ENCODE measurements around the gene F3.

The F3 gene

DNA sequence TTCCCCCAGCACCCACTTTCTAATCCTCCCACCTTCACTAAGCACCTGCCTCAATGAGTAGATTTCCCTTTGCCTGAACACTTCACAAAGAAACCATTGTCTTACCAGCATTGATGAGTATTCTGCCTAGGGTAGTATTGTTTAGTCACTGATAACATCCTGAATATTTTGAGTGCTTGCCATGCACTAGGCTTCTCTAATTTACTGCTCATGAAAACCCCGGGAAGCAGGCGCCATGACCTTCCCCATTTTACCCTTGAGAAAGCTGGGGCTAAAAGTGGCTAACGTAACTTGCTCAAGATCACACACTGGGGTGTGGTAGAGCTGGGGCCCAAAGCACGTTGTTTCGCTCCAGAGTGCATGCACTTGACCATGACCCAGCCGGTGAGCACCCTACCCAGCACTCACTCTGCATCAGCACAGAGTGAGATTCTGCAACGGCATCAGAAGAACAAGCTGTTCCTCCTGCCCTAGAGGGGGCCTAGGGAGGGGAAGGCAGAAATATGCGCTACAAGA is 10.6 kb upstream of the F3 start:
- no peak for DNase-seq (ENCODE audit: low spot score)

- DNase-seq (ENCODE audit: low spot score), result no peak
Measured at GRCh38 chr1:94551449-94551848, 9.9 kb upstream of the F3 start.

DNA sequence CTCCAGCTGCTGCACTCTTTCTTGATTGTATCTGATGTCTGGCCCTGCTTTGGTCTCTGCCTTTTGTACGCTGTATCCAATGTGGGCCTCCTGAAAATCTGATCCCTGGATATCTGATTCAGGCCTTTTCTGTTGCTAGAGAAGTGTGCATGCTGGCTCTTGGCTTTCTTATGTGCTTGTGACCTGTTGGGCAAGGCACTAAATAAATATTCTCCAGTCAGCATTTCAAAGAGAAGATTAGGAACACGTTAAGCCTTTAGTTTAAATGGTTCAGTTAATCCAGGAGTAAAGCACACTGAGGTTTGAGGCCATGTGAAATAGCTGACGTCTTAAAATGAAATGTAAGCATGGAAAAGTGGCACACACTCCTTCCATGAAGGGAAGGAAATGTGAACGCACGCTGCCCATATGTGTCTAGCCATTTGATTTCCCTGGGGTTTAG is 9.3 kb upstream of the F3 start:
- DNase-seq (ENCODE audit: low spot score), result no peak

- DNase-seq (ENCODE audit: low spot score), result no peak
Measured at GRCh38 chr1:94550396-94550795, 8.8 kb upstream of the F3 start.

DNA sequence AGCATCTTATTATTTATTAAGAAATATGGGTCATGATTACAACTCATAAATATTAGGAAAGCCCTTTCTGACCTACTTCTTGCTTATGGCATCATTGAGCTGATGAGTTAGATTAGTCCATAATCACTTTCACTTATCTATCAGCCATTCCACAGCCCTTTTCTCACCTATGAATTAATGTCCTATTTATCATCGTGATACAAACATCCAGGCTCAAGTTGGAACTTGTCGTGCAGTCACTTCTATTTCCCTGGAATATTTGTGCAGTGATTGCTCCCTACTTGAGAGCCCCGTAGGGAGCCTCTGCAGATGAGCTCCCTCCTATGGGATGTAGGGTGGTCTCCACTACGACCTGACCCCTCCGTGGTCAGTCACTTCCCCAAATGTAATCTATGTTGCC is 8.1 kb upstream of the F3 start:
- no peak for DNase-seq (ENCODE audit: low spot score)

DNA sequence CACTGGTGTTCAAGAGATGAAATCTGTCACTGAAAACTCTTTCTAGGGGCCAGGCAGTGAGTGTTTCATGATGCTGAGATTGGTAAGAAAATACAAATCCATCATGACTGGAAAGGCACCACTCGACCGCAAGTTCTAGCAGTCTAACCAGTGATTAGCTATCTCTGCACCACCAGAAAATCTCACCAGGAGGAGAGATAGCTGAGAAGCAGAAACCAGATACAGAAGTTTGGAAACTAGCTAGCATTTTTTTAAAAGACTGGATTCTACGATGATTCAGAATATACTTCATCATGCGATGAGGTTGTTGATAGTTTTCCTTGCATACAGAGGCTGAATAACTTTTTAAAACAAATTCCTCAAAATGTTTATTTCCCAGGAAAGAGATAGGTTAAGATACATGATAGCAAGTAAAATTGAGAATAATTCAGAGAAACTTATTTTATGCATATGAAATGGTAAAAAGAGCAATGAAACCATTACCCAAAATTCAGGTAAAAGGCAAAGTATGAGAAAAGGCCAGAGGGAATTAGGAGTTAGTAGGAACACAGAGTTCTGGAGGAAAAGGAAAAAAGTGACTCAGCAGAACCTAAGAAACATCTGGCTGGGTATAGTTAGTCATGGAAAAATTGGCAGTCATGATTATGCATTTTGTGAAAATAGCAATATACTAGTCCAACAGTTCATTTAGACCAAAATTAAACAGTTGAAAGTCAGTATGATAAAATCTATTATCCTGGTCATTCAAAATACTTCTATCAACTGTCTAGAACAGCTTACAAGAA is 3.3 kb upstream of the F3 start:
- no peak for DNase-seq (ENCODE audit: low spot score)

GRCh38 chr1:94543893-94544635 is 2.5 kb upstream of the F3 start:
- DNase-seq (ENCODE audit: low spot score), result no peak

GRCh38 chr1:94543001-94543400 is 1.4 kb upstream of the F3 start:
- DNase-seq (ENCODE audit: low spot score), result no peak

- no peak for DNase-seq (ENCODE audit: low spot score)
Measured at GRCh38 chr1:94542088-94542870, 720 bp upstream of the F3 start.

DNA sequence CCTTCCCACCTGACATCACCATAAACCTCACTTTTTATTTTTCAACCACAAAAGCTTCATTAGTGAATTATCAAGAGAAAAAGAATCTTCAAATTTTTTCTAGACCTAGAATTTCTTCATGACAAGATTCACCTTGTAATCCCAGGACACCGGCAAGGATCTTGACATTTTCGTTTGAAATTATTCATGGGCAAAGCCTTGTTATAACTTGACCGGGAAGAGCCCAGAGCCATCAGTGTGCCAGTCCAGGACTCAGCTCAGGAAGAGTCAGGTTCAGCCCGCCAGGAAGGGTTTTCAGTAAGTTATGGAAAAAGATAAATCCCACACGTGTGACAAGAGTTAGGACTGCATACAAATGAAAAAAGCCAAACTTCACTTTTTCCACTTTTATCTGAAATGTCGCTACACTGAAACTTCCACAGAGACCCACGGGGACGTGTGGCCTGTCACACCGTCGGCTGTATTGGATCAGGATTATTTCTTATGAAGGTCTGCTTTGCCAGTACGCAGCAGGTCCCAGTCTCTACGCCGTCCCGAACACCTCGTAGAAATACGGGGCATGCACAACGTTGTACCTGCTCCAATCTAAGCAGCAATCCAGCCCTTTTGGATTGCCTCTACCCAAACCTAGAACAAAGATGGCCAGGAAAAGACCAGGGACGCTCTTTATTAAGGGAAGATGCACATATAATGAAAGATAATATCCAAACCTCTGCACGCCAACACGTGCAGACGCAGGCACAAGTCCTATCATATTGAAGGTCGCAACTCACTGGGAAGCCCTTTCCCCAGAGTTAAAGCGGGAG is 916 bp downstream of the F3 start:
- DNase-seq (ENCODE audit: low spot score), result no peak

DNA sequence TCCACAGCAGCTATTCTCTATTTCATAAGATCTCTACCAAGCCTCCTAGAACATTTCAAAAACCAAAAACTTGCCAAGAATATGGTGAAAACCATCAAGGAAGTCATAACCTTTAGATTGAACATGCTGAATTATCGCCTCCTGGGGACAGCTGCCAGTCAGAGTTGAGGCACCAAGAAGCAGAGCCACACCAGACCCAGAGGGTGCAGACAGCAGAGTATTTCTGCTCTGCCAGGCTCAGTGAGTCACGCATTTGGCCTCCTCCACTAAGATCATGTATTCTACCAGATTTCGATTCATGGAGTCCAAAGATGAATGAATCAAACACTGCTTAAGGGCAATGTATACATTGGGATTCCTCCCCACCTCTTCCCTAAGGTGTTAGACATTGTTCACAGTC is 2.1 kb downstream of the F3 start:
- no peak for DNase-seq (ENCODE audit: low spot score)

- no peak for DNase-seq (ENCODE audit: low spot score)
Measured at GRCh38 chr1:94538243-94538827, 3.2 kb downstream of the F3 start.

- no peak for DNase-seq (ENCODE audit: low spot score)
Measured at GRCh38 chr1:94537254-94537653, 4.3 kb downstream of the F3 start.

DNA sequence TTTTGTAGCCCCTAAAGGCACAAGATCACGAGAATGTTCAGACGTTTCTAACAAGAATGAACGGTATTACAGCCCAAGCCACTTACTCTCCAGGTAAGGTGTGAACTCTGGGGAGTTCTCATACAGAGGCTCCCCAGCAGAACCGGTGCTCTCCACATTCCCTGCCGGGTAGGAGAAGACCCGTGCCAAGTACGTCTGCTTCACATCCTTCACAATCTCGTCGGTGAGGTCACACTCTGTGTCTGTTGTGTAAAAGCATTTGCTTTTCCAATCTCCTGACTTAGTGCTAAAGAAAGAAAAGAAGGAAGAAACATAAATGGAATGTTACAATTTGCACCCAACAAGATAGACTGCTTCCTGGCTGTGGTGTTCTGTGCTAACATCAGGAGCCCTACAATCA is 5.7 kb downstream of the F3 start:
- no peak for DNase-seq (ENCODE audit: low spot score)

DNA sequence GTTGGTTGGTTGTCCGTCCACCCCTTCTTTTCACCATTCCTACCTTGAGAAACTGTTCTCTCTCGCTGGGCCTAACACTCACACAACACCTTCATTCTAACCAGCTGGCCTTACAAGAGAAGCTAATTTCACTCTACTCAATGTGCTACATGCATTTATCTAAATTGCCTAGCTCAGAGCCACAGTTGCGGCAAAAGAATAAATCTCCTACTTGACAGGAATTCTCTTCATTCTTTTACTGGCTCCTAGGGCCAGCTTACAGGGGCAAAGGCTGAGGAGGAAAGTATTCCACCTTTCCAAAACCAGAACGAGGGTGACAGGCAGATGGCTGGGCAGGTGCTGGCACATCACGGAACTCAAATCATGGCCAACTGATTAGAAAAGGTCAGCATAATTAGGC is 6.5 kb downstream of the F3 start:
- no peak for DNase-seq (ENCODE audit: low spot score)

DNA sequence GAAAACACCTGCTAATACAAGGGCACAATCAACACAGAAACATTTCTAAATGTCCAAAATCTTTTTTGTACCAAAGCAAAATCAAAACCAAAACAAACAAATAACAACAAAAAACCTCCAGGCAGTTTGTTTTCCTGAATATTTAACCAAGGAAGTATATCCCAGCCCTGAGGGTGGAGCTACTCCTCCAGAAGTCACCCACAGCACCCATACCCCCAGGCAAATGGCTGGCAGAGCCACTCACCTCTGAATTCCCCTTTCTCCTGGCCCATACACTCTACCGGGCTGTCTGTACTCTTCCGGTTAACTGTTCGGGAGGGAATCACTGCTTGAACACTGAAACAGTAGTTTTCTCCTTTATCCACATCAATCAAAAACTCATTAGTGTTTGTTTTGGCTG is 9.5 kb downstream of the F3 start:
- DNase-seq (ENCODE audit: low spot score), result no peak

DNA sequence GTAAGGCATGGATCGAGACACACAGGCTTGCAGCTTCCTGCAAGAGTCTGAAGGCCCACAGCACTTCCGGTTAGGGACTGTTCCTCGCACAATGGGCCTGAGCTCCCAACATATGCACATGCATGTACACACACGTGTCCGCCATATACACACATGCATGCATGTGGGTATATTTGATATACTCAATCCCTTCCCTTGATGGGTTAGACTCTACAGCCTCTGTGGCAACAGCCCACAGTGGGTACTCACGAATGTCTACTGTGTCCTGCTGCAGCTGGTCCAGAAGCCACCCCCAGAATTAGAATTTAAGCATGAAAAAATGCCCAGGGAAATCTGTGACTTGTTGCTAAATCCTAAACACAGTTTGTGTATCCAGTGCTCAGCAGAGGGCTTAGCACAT is 9.9 kb downstream of the F3 start:
- DNase-seq (ENCODE audit: low spot score), result no peak

DNA sequence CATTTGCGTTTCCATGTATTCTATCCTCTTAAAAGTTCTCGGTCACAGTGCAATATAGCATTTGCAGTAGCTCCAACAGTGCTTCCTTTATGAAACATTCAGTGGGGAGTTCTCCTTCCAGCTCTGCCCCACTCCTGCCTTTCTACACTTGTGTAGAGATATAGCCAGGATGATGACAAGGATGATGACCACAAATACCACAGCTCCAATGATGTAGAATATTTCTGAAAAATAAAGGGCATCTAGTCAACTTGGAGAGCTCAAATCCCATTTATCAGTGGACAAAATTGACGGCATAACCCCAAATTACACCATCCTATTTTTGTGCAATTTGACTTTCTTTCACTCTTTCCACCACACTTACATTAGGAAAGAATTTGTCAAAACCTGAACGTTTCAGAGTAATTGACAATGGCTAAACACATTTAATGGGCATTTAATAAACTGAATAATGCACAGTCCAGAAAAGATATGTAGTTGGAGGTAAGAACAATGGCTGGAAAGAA is 11.1 kb downstream of the F3 start:
- DNase-seq (ENCODE audit: low spot score), result no peak

GRCh38 chr1:94529416-94529815 is 12.1 kb downstream of the F3 start:
- no peak for DNase-seq (ENCODE audit: low spot score)

DNA sequence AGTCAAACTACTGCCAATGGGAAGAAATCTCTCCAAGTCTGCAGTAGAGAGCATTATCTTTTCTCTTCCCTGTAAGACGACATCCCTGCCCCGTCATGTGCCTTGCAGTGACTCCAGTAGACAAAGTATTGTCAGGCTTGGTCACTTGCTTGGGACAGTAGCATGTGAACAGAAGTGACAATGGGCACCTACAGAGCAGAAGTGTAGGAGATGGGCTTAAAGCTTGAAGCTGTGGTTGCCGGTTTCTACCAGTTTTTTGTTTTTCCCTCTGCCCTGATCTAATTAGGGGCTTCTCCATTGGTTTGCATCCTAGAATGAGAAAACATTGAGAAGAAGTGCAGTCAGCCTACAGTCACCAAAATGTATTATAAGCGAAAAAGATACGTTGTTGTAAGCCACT is 12.7 kb downstream of the F3 start:
- DNase-seq (ENCODE audit: low spot score), result no peak

DNA sequence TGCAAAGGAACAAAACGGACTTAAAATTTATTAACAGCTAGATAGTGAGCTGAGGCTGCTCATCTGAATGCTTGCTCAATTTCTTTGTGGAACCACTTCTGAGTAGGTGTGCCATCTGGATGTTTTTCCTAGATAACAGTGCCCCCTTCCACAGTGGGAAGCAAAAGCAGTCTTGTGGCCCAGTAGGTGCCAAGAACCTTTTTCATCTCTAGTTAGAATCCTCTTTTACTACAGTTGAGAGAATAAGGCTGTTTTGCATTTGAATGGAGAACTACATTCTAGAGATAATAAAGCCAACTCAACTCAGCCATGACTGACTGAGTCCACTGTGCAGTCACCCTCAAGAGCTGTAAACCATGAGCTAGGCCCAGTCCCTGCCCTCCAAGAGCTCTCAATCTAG is 13.3 kb downstream of the F3 start:
- DNase-seq (ENCODE audit: low spot score), result peak; percentile 41

Measured in LoVo (cell line).